ENCODE measurements around the gene TMOD1. TPM values are rescaled to one million over a fixed set of nuclear protein-coding genes. Genes with fewer than 3 reads are reported as not detected.

The TMOD1 gene
- total and polyA plus RNA-seq, 2 of the 8 experiments (the other 6 are each of a cell fraction or from before 2014, with no cell fraction given): 0.17 to 0.88 TPM

DNA sequence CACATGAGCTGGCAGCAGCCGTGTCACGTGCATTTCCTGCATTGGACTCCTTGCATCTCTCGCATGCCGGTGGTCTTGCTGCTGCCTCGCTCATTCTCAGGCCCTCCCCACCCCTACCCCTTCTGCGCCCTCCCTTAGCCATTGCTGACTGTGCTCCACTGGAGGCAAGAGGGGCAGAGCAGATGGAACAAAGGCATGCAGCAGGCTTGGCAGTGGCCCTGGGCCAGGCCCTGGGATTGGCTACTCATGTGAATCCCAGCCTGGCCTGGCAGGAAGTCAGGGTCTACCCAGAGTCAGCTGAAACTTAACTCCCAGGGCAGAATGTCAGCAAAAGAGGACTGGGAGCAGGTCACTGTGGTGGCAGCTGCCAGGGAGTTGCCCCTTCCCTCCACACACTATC, 69.4 kb downstream of the TMOD1 start (continued):
- TF ChIP-seq, protein P1, sequence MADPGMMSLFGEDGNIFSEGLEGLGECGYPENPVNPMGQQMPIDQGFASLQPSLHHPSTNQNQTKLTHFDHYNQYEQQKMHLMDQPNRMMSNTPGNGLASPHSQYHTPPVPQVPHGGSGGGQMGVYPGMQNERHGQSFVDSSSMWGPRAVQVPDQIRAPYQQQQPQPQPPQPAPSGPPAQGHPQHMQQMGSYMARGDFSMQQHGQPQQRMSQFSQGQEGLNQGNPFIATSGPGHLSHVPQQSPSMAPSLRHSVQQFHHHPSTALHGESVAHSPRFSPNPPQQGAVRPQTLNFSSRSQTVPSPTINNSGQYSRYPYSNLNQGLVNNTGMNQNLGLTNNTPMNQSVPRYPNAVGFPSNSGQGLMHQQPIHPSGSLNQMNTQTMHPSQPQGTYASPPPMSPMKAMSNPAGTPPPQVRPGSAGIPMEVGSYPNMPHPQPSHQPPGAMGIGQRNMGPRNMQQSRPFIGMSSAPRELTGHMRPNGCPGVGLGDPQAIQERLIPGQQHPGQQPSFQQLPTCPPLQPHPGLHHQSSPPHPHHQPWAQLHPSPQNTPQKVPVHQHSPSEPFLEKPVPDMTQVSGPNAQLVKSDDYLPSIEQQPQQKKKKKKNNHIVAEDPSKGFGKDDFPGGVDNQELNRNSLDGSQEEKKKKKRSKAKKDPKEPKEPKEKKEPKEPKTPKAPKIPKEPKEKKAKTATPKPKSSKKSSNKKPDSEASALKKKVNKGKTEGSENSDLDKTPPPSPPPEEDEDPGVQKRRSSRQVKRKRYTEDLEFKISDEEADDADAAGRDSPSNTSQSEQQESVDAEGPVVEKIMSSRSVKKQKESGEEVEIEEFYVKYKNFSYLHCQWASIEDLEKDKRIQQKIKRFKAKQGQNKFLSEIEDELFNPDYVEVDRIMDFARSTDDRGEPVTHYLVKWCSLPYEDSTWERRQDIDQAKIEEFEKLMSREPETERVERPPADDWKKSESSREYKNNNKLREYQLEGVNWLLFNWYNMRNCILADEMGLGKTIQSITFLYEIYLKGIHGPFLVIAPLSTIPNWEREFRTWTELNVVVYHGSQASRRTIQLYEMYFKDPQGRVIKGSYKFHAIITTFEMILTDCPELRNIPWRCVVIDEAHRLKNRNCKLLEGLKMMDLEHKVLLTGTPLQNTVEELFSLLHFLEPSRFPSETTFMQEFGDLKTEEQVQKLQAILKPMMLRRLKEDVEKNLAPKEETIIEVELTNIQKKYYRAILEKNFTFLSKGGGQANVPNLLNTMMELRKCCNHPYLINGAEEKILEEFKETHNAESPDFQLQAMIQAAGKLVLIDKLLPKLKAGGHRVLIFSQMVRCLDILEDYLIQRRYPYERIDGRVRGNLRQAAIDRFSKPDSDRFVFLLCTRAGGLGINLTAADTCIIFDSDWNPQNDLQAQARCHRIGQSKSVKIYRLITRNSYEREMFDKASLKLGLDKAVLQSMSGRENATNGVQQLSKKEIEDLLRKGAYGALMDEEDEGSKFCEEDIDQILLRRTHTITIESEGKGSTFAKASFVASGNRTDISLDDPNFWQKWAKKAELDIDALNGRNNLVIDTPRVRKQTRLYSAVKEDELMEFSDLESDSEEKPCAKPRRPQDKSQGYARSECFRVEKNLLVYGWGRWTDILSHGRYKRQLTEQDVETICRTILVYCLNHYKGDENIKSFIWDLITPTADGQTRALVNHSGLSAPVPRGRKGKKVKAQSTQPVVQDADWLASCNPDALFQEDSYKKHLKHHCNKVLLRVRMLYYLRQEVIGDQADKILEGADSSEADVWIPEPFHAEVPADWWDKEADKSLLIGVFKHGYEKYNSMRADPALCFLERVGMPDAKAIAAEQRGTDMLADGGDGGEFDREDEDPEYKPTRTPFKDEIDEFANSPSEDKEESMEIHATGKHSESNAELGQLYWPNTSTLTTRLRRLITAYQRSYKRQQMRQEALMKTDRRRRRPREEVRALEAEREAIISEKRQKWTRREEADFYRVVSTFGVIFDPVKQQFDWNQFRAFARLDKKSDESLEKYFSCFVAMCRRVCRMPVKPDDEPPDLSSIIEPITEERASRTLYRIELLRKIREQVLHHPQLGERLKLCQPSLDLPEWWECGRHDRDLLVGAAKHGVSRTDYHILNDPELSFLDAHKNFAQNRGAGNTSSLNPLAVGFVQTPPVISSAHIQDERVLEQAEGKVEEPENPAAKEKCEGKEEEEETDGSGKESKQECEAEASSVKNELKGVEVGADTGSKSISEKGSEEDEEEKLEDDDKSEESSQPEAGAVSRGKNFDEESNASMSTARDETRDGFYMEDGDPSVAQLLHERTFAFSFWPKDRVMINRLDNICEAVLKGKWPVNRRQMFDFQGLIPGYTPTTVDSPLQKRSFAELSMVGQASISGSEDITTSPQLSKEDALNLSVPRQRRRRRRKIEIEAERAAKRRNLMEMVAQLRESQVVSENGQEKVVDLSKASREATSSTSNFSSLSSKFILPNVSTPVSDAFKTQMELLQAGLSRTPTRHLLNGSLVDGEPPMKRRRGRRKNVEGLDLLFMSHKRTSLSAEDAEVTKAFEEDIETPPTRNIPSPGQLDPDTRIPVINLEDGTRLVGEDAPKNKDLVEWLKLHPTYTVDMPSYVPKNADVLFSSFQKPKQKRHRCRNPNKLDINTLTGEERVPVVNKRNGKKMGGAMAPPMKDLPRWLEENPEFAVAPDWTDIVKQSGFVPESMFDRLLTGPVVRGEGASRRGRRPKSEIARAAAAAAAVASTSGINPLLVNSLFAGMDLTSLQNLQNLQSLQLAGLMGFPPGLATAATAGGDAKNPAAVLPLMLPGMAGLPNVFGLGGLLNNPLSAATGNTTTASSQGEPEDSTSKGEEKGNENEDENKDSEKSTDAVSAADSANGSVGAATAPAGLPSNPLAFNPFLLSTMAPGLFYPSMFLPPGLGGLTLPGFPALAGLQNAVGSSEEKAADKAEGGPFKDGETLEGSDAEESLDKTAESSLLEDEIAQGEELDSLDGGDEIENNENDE (IDR thresholded peaks at IDR 0.05; ENCODE audit: insufficient replicate concordance, low read length): no peak
- TF ChIP-seq RBBP5 (IDR thresholded peaks at IDR 0.05; ENCODE audit: borderline replicate concordance, low read depth, low read length): no peak
- TF ChIP-seq KDM4A (IDR thresholded peaks at IDR 0.05; ENCODE audit: low read depth, low read length, severe bottlenecking): no peak
- TF ChIP-seq POLR2A (IDR thresholded peaks at IDR 0.05; ENCODE audit: control extremely low read depth in 1 of 2, low read depth in 2 of 2, low read length in 2 of 2): no peak
- no peak for TF ChIP-seq TCF12 (IDR thresholded peaks at IDR 0.05; ENCODE audit: low read depth, low read length)
- TF ChIP-seq ZNF274 (IDR thresholded peaks at IDR 0.05; ENCODE audit: borderline replicate concordance, extremely low read depth, low read length): no peak
- no peak for TF ChIP-seq BRCA1 (IDR thresholded peaks at IDR 0.05; ENCODE audit: low read depth, low read length)
- TF ChIP-seq NRF1 (IDR thresholded peaks at IDR 0.05; ENCODE audit: low read depth, low read length): no peak
- TF ChIP-seq, protein P2, sequence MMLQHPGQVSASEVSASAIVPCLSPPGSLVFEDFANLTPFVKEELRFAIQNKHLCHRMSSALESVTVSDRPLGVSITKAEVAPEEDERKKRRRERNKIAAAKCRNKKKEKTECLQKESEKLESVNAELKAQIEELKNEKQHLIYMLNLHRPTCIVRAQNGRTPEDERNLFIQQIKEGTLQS (IDR thresholded peaks at IDR 0.05; ENCODE audit: insufficient read depth, low read depth, low read length): no peak
- no peak for TF ChIP-seq SP2 (IDR thresholded peaks at IDR 0.05; ENCODE audit: low read length)
- TF ChIP-seq SP4 (IDR thresholded peaks at IDR 0.05; ENCODE audit: low read length): no peak
- TF ChIP-seq SIN3A (conservative IDR thresholded peaks at IDR 0.05 in 1 of 2, IDR thresholded peaks at IDR 0.05 in 1 of 2; ENCODE audit: low read depth in 1 of 2, low read length in 2 of 2): no peak

All from H1 (cell line).